NAMALWA (cell line): ENCODE measurements around the gene ZNF414.

Source experiments
- DNase-seq: peaks from one replicate; pipeline ENCODE4 v3.0.0-alpha.2; 2015; ENCODE audit warnings: low spot score

ZNF414 gene

GRCh38 chr19:8463365-8463764 lies 50.6 kb downstream of the ZNF414 start:
- DNase-seq, result no peak

GRCh38 chr19:8462571-8462970 lies 51.4 kb downstream of the ZNF414 start:
- no peak for DNase-seq

GRCh38 chr19:8461891-8462290 lies 52.1 kb downstream of the ZNF414 start:
- DNase-seq, result no peak

DNA sequence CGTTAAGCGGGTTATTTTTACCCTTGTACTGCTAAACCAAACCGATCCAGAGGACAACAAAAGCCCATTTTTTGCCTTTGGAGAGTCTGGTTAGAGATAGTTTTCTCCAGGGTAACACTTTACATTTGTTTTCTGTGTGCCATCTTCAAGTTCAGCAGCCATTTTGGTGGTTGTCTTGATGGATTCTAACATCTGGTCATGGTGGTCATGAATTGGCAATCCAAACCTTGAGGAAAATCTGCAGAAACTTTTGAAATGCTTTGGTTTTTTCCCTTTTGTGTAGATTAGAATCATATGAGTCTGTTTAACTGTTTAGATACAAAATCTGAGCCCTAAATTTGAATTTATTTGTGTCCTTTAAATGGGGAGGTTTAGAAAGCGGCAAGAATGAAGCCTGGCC lies 52.6 kb downstream of the ZNF414 start:
- no peak for DNase-seq

GRCh38 chr19:8460516-8461298 lies 53.3 kb downstream of the ZNF414 start:
- no peak for DNase-seq
